ENCODE measurements around the gene PFN3.

DNA sequence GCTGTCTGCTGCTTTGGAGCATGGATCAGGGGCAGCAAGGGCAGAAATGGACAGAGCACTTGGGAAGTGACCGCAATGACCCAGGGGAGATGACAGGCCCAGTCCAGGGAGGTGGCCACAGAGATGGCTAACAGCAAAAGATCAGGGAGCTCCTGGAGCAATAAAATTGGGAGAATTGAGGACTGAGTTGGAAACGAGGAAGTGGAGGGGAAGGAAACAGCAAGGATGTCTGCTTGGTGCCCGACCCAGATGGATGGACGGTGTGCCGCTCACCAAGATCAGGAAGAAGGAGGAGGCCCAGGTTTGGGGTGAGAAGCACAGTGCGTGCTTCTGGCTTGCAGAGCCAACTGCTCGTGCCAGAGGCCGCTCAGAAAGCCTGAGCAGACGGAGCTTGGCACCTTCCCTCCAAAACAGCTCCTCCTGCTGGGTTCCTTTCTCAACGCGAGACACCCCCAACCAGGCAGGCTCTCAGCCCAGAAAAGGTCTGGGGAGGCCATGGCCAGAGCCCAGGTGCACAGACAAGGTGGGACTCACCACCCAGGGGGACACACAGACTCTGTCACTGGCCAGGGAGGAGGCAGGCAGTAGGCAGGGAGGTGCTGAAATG is 17.9 kb downstream of the PFN3 start:
- TF ChIP-seq SIN3A (IDR thresholded peaks at IDR 0.05; ENCODE audit: borderline replicate concordance, insufficient read depth, low read length) (no peak), FOXP2 (optimal IDR thresholded peaks at IDR 0.05; ENCODE audit: borderline replicate concordance, extremely low read depth, extremely low read length, insufficient read depth) (no peak), POLR2AphosphoS5 (IDR thresholded peaks at IDR 0.05; ENCODE audit: low read depth, low read length) (no peak)
